GM12864 (cell line): ENCODE data around the gene UBE2Q1.

Source experiments
- DNase-seq: peaks from one replicate; pipeline ENCODE4 v3.0.0-alpha.2; 2011; ENCODE audit warnings: low read depth
- H3K4me3 ChIP-seq: 2 replicates; pipeline ENCODE4 v1.5.1; 2011; ENCODE audit warnings: mild to moderate bottlenecking, low read depth, low read length, control low read depth
- TF ChIP-seq, protein P1 (sequence below): IDR thresholded peaks from 2 replicates; pipeline ENCODE4 v1.5.1; 2011; ENCODE audit warnings: low read depth, mild to moderate bottlenecking, moderate library complexity, low read length, control low read depth, inconsistent platforms; ENCODE audit errors: missing control alignments

Gene UBE2Q1

DNA sequence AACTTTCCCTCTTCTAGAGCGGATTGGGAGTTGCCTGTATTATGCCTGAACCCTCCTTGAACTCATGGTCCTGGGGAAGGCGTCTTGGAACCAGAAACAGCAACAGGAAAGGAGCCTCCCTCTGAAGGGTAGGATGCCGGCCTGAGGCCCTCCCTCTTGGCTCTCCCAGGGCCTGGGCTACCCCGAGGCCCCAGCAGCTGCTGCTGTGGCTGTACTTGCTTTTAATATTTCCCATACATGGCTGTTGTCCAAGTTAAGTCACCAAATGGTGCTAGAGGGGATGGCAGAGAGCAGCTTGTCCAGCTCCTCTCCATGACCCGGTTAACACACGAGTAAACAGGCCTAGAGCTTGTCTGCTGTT lies 19.6 kb upstream of the UBE2Q1 start:
- TF ChIP-seq, protein P1, sequence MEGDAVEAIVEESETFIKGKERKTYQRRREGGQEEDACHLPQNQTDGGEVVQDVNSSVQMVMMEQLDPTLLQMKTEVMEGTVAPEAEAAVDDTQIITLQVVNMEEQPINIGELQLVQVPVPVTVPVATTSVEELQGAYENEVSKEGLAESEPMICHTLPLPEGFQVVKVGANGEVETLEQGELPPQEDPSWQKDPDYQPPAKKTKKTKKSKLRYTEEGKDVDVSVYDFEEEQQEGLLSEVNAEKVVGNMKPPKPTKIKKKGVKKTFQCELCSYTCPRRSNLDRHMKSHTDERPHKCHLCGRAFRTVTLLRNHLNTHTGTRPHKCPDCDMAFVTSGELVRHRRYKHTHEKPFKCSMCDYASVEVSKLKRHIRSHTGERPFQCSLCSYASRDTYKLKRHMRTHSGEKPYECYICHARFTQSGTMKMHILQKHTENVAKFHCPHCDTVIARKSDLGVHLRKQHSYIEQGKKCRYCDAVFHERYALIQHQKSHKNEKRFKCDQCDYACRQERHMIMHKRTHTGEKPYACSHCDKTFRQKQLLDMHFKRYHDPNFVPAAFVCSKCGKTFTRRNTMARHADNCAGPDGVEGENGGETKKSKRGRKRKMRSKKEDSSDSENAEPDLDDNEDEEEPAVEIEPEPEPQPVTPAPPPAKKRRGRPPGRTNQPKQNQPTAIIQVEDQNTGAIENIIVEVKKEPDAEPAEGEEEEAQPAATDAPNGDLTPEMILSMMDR, result no peak
- no peak for DNase-seq

DNA sequence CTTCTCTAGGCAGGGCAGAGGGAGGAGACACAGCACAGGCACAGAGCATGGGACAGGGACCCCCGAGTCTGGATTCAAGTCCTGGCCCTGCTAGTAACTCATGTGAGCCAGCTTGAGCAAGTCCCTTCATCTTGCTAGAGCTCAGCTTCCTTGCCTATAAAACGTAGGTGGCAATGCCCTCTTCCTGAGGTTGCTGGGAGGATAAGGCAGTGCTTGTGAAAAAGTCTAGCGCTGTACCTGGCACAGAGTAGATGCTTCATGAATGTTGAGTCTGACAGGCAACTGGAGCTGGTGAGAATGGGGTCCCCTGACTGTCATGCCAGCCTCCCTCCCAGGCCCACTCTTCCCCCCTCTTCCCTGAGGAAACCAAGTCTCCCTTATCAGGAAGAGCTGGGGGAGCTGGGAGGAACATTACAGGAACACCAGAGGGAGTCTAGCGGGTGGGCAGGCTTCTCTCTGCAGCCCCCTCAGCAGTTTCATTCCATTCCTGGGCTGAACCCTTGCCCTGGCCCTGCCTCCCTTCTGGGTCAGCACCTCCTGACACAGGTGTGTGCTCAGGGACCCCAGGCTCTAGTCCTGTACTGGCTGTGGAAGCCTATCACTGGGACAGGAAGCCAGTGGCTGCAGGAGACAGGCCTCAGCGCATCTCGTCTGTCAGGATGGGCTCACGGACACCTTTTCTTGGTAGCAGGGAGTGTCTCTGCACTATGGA lies 19.0 kb upstream of the UBE2Q1 start:
- H3K4me3 ChIP-seq, result no peak overlapping the region
- TF ChIP-seq, protein P1, result peak; percentile 1
- no peak for DNase-seq

More for the DNA sequence above, 19.6 kb upstream of the UBE2Q1 start:
- no peak overlapping the region for H3K4me3 ChIP-seq

- DNase-seq, result no peak
- no peak overlapping the region for H3K4me3 ChIP-seq
- TF ChIP-seq, protein P1, result no peak
These were observed 17.6 kb upstream of the UBE2Q1 start for GRCh38 chr1:154575951-154576566.

- TF ChIP-seq, protein P1, result no peak
- H3K4me3 ChIP-seq, result no peak overlapping the region
- DNase-seq, result no peak
These were observed 16.9 kb upstream of the UBE2Q1 start for GRCh38 chr1:154575147-154575927.

DNA sequence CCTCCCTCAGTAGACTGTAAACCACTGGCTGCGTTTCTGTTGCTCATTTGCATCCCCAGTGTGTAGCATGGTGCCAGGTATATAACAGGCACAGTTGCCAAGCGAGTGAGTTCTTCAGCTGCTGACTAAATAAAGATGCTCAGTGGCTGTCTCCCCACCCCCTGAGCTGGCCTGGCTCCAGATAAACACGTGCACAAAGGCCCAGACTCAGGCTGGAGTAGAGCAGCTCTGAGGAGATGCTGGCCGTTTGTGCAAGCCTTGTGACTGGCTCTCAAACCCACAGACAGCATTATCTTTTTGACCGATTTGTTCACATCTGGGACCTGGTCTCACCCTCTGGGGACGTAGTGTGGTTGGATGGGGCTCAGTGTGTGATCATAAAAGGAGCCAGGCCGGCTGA lies 16.3 kb upstream of the UBE2Q1 start:
- H3K4me3 ChIP-seq, result no peak overlapping the region
- TF ChIP-seq, protein P1, result no peak
- no peak for DNase-seq

DNA sequence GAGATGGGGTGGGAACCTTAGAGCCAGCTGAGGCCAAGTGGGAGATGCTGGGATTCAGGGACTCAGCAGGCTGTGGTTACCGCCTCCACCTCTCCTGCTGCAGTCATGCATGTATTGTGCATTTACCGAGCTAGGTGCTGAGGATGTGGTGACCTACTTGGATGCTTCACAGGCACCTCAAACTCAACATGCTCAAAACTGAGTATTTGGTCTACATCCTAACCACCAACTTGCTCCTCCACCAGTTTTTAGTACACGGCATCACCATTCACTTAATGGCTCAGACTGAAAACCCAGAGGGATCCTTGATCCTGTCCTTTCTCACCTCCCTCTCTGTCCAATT lies 14.7 kb upstream of the UBE2Q1 start:
- no peak for DNase-seq
- no peak overlapping the region for H3K4me3 ChIP-seq
- TF ChIP-seq, protein P1, result no peak
